COR-L47 (cell line): ENCODE measurements around the gene ERICH3.
A peak's percentile ranks its signal among the peaks of the same experiment; 100 is the strongest.

Experiments
- DNase-seq: peaks from one replicate; lab custom pipeline; 2025; lab: John Stamatoyannopoulos, UW

Gene ERICH3, protein sequence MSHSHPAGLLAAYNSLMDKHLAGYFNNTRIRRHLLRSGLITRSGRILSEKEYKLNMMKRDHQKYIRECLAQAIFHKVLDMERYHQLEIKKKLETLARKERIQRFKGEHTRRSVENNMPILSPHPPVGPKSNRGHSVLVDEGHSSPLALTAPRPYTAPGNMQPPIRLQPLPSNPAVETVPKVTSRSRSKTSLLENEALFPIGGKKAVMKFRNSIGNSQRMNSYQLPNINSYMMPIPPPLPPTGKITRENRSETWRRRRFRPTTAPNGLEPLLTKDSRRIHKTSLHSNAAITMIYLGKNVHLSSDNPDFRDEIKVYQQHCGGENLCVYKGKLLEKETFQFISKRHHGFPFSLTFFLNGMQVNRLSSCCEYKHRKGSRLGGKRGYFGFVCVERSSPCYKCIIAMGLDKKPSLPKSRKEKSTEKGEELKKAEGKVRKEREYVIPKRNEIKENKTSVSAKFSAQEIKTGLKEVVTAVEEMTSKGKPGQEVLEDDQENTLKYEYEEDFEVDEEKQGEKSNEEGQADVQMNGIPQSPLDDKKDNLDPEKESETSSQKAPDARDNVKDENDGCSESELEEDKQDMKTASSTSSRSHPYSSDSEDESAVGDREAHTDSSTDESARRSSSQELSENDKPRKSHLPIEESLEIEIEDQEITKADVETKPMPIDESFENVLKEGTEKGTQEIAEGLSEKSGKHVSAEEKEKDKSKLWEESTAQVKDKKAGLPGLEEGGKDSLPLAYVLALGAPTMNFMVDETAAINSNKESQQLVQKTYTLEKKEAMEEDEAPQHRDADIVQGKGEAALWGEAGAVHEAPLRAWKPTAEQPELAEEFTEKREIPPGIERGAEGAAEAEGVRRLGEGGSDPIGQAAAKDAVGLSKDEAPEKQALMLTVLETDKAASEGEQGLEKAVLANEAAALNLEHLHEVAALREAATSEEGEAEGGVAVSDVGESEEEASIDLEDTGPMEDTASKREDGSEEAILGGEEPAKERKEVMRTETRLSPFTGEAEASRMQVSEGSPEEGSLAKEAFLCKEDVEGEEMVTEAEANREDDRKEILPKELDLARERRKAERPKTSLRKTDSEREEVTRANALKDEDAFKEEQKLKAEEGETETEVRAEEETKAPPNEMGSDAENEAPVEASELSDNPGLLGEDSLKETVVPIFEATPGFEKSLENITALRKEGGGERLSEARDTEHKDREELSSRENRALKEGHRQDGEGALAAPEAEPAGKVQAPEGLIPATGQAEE (N-terminal part only)

DNA sequence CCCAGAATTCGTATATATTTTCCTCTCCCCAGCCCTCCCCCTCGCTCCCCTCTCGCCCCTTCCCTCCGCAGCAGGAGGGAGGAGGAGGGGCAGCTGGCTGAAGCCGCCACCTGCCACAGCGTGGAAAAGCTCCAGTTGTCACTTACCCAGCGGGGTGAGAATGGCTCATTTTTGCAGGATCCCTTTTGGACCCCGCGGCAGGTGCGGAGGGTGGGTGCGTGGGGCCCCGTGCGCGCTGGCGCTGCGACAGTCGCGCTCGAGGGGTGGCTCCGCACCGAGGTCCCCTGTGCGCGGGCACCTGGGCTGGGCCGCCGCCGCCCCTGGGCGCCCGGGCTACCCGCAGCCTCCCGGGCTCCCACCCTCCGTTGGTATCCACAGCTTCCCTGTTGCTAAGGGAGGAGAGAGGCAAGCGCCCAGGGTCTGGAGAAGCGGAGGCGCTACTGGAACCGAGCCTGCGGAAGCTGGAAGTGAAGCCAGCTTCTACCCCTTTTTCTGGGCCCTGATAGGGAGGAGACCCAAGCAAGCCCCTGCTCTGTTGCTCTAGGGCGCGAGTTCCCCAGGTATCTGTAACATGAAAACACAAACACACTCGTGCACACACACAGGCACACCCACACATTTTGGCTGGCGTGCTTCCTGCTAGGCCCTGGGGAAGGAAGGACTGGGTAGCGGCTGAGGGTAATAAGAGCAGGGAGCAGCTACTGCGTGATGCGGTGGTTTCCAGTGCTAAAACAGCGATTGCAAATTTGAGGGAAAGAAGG lies at the start of gene ERICH3:
Gene ERICH3, minus strand, starts transcription at position 442 of the 761 bp plus-strand sequence. Its CDS starts 273 bp downstream, at position 169.
- peak; percentile 76 for DNase-seq

GRCh38 chr1:74717626-74718025 lies 44.0 kb upstream of the ERICH3 start:
- DNase-seq, result no peak

DNA sequence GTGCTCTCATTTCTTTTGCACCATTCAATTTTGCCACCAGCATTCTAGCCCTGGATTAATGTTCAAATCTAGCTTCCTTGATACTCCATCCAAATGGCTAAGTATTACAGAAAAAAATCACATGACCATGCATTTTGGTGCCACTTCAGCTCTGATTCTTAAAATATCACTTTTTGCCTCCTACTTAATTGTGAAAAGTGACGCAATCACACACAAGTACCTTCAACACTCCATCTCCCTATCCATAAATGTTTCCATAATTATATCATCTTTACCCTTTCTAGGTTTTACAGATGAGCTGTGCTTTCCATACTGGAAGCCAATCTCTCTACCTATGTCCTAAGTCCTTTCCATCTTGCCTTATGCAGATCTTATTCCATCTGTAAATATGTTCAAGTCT lies 43.2 kb upstream of the ERICH3 start:
- DNase-seq, result no peak

DNA sequence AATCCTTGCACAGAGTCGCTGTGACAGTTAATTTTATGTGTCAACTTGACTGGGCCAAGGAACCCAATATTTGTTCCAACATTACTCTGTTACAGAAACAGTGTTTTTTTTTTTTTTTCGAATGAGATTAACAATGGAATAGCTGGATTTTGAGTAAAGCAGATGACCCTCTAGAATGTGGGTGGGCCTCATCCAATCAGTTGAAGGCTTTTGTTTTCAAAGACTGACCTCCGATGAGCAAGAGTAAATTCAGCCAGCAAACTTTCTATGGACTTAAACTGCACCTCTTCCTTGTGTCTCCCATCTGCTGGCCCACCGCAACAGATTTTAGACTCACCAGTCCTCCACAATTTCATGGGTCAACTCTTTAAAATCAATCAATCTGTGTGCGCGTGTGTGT lies 42.2 kb upstream of the ERICH3 start:
- DNase-seq, result no peak

GRCh38 chr1:74715236-74715502 lies 41.6 kb upstream of the ERICH3 start:
- DNase-seq, result no peak

DNA sequence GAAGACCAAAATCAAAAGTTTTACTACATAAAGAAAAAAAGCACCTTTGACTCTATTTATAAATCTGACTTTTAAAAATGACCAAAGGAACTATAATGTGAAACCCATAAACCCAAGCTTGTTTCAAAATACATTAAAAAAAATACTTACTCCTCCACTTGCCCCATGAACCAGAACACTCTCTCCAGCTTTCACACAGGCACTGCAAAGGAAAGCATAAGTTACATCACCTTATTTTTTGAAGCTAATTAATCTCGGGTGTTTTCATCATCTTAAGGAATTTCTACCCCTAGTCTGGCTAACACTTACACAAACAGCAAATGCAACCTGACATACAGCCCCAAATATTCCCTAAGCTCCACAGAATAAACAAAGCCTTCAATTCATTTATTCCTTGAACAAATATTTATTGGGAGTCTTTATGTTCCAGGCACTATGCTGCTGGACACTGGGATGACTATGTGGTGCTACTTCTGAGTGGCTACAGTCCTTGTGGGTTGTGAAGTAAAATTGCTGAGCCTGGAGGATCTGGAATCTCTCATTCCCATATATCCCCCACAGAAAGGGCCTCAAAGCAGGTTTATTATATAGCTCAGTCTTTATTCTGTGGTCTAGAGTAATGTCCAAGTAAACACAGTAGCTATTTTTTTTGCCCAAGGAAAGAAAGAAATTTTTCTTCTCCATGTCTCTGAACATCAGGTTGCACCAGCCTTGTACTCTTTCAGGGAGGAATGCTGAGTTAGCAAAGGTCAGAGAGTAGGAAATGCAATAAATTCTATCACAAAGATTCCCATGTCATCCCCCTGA lies 41.0 kb upstream of the ERICH3 start:
- no peak for DNase-seq

DNA sequence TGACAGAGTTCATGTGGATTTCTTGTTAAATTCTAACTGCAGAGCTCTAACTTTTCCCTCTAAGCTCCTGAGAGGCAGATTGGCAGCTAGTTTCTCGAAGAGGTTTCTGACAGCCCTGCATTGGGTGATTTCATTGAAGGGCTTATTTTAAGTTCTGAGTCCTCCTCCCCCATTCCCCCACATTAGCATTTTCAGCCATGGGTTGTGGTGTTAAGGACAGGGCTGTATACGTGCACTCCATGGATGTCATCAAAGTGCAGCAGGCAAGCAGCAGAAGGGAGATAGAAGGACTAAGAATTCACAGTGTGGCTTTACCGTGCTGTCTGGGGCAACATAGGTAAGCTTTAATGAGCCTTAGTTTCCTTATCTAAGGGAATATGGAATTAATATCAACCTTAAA lies 40.3 kb upstream of the ERICH3 start:
- DNase-seq, result no peak

- DNase-seq, result no peak
Measured at GRCh38 chr1:74712881-74713280, 39.3 kb upstream of the ERICH3 start.

DNA sequence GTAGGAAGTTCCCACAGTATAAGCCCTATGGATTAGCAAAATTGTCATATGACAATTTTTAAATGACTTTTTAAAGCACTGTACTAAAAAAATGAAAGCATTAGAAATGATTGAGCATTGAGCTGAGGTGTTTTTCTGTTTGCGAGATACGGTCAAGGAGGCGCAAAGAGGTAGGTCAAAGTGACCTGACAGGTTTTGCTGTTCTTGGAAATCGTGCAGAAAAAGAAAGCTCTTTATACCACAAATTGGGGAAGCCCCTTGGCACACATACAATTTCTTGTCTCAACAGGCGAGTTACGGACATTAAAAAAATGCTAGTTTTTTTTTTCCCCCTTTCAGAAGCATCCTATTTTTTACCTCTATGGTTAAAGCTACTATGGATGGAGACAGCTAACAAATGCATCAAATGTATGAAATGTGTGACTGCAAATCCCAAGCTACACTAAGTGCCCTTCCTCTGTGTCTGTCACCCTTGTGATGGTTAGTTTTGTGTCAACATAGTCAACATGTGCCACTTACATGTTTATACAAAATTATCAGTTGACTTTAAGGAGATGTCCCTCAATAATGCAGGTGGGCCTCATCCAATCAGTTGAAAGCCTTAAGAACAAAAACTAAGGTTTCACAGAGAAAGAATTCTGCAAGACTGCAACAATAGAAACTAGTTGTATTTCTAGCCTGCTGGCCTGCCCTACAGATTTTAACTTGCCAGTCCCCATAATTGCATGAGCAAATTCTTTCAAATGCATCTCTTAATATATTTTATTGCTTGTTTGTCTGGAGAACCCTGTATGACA lies 30.0 kb upstream of the ERICH3 start:
- no peak for DNase-seq

- no peak for DNase-seq
Measured at GRCh38 chr1:74699331-74699730, 25.7 kb upstream of the ERICH3 start.

- DNase-seq, result no peak
Measured at GRCh38 chr1:74697832-74698231, 24.2 kb upstream of the ERICH3 start.

DNA sequence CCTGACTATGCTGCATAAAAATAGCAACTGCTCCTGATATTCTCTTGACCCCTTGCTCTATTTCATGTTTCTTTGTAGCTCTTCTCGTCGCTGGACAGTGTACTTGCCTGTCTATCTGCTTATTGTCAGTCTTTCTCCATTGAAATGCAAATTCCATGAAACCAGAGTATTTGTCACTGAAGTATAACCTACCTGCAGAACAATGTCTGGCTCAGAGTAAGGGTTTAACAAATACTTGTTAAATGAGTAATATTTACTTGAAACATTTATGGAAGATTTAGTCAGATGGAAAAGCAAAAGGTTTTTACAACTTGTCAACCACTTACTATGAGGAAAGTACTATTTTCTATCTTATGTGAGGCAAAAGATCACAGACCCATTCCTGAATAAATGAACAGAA lies 19.9 kb upstream of the ERICH3 start:
- DNase-seq, result no peak

GRCh38 chr1:74690909-74691308 lies 17.3 kb upstream of the ERICH3 start:
- DNase-seq, result peak; percentile 3

DNA sequence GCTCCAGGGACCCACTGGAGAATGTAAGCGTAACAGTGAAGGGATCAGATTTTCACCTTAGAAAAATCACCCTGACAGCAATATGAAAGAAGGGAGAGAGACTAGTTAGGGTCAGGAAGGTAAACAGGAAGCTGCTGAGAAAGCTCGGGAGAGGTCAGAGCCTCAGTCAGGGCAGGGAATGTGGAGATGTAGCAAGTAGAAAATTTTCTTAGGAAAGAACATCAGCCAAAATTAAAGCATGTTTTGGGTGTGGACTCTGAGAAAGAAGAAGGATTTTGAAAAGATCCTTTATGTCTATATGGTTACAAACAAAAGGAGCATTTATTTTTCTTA lies 16.7 kb upstream of the ERICH3 start:
- DNase-seq, result peak; percentile 3

- peak; percentile 80 for DNase-seq
Measured at GRCh38 chr1:74689621-74690363, 16.2 kb upstream of the ERICH3 start.

DNA sequence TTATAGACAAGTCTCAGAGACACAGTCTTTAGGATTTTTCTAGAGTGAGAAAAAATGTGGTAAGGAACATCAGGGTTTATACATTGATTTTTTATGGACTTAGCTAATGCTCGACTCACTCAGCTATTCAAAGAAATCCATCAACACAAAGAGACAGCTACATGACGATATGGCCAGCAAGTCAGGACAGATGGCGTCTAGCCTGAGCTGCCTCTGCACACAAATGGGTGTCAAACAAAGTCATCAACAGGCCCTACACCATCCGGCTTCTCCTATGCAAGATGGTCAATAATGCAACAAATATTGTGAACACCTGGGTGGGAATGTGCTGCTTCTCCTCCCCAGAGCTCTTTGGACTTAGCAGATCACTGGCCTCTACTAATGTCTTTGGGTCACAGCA lies 13.3 kb upstream of the ERICH3 start:
- DNase-seq, result no peak

DNA sequence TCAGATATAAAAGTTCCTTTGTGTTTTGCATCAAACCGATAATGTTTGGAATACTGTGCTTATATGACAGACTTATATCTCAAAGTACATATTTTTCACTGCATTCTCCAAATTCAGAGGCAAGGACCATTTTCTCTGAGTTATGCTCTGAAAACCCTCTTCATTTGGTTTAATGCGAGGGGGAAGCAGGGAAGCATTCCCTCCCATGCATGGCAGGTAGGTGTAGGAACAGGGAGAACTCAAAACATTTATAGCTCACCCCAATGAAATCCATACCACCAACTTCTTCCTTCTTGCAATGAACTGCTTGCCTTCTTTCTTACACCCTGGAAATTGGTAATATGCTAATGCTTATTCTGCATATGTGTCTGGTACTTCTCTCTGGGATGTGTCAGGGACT lies 10.7 kb upstream of the ERICH3 start:
- no peak for DNase-seq

DNA sequence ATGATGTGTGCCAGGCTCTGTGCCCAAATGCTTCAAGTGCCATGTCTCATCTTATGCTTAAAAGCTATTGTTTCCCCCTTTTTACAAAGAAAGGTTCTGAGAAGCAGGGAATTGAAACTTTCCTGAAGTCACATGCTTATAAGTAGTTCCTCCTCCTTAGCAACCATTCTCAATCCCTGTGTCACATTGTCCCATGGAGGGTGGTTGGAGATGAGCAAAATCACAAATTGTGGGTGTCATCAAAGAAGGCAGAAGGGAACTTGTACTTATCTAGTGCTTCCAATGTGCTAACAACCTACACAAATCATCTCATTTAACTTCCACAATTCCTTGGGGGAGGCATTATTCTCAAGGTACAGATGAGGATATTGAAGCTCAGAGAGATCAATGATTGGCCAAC lies 10.1 kb upstream of the ERICH3 start:
- no peak for DNase-seq

- no peak for DNase-seq
Measured at GRCh38 chr1:74681851-74682250, 8.3 kb upstream of the ERICH3 start.

DNA sequence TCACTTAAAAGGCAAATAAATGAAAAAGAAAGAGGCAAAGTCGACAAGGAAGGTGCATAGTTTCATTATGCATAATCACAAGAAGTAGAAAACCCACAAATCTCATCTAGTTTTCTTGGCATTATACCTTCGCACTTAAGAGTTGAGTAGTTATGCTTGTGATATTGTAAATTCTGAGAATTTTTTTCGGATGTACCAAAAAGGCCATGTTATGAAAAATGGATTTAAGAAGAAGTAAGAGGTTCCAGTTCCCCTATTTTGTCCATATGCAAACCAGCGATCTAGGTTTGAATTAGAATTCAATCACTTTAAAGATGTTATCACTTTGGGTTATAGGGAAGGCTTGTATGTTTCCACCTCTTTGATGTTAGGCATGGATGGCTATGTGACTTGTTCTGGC lies 7.9 kb upstream of the ERICH3 start:
- DNase-seq, result no peak
